Loucy (cell line): ENCODE data around the gene WDR19.

Experiments
- CTCF ChIP-seq: fragments of 200-600 bp; sonication (generic); conservative IDR thresholded peaks from 2 replicates; pipeline ENCODE4 v1.5.1; 2014; ENCODE audit warnings: mild to moderate bottlenecking, antibody characterized with exemption, low read length
- EZH2phosphoT487 ChIP-seq: fragments of 200-600 bp; IDR thresholded peaks from 2 replicates; pipeline ENCODE4 v1.6.1; 2018; ENCODE audit warnings: antibody characterized with exemption, mild to moderate bottlenecking, moderate library complexity, borderline replicate concordance

- no peak for TF ChIP-seq CTCF
- TF ChIP-seq EZH2phosphoT487 = no peak
These were observed 77.4 kb downstream of the WDR19 start for GRCh38 chr4:39259571-39260330.
